OCI-LY3 (cell line): ENCODE measurements around the gene SLC7A11.

Source experiments
- CTCF ChIP-seq: fragments of 200-600, 300-600 bp; sonication (generic); IDR thresholded peaks from 2 replicates; pipeline ENCODE4 v1.5.1; 2014; ENCODE audit warnings: antibody characterized with exemption, low read length, low read depth
- EZH2phosphoT487 ChIP-seq: fragments of 200-600 bp; shearing (Covaris generic); IDR thresholded peaks from 2 replicates; pipeline ENCODE4 v1.6.1; 2018; ENCODE audit warnings: antibody characterized with exemption, mixed run types, low read depth

DNA sequence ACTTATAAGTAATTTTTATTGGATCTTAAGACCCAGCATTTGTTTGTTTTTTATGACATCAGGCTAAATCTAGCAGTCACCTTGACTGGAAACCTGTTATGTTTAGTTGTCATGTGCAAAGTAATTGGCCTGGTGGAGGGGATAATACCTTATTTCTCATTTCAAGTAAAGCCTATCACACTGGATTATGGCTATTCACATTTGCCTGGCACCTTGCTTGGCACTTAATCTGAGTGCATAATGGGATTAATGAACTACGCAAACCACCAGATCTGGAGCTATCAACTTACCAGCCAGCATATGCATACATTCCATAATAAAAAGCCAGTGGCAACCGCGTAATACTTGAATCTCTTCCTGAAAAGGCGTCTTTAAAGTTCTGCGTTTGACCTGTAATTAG, 23.2 kb downstream of the SLC7A11 start:
- TF ChIP-seq CTCF (no peak), EZH2phosphoT487 (no peak)
